ENCODE data around the gene TNNI3K. TPM values are rescaled to one million over a fixed set of nuclear protein-coding genes. Genes with fewer than 3 reads are reported as not detected.

TNNI3K gene, protein sequence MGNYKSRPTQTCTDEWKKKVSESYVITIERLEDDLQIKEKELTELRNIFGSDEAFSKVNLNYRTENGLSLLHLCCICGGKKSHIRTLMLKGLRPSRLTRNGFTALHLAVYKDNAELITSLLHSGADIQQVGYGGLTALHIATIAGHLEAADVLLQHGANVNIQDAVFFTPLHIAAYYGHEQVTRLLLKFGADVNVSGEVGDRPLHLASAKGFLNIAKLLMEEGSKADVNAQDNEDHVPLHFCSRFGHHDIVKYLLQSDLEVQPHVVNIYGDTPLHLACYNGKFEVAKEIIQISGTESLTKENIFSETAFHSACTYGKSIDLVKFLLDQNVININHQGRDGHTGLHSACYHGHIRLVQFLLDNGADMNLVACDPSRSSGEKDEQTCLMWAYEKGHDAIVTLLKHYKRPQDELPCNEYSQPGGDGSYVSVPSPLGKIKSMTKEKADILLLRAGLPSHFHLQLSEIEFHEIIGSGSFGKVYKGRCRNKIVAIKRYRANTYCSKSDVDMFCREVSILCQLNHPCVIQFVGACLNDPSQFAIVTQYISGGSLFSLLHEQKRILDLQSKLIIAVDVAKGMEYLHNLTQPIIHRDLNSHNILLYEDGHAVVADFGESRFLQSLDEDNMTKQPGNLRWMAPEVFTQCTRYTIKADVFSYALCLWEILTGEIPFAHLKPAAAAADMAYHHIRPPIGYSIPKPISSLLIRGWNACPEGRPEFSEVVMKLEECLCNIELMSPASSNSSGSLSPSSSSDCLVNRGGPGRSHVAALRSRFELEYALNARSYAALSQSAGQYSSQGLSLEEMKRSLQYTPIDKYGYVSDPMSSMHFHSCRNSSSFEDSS
- total RNA-seq (2022; extraction: Qiagen RNA extraction; ENCODE audit: low read depth), result not detected in 5 replicates

DNA sequence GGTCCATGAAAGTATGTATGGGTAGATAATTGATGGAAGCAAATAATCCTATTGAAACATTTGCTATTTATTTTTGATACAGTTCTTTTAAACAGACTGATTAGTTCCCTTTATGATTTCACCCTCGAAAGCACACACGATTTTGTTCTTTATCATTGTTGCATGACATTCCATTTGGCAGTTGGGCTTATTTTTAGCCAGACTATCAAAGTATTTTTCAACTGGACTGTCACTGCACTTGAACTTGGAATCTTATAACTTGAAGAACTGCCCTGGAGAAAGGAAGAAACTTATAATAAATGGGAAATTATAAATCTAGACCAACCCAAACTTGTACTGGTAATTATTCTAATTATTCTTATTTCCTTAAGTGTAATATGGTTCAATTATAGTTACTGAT lies at the start of gene TNNI3K:
TSS of gene TNNI3K (plus strand) at position 235 of the 400 bp plus-strand sequence. CDS start at position 300, 65 bp downstream.

DNA sequence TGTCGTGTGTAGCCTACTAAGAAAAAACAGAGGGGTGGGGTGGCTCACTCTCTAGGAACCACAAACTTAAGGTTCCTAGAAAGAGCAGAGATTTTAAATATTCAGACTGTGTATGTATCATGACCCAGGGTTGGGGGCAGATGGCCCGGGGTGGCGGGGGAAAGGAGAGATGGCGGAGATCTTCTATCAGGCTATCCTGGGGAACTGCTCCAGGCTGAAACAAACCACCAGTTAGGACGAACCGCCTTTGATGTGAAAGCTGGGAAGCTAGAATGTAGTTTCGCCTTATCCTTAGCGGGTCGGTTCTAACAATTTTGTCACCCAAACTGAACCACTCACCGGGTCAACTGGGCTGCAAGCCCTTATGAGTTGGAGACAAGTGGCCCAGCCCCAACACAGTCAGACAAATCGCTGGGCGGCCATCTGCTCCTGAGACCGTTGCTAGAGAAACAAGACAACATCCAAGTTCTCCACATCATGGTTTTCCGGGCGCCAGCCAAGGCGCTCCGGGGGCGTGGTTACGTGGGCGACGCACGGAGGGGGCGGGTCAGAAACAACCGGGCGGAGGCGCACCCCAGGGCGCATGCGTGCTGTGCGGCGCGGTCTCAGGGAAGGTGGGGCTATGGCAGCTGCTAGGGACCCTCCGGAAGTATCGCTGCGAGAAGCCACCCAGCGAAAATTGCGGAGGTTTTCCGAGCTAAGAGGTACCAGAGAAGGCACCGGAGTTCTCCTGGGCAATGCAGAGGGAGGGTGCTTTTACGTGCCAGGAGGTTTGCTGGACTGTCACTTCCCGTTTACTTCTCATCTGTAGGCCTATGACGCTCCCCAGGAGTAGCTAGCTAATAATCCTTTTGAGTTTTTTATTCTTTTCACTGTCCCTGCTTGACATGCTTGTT lies 37.3 kb upstream of the TNNI3K start, which contains the start of the genes FPGT and LRRIQ3:
TSS of gene FPGT (plus strand) at position 586 of the 896 bp plus-strand sequence. CDS start at position 623, 37 bp downstream.
TSS of gene LRRIQ3 (minus strand) at position 520 of the 896 bp plus-strand sequence. CDS start 14,492 bp downstream, outside the sequence.

DNA sequence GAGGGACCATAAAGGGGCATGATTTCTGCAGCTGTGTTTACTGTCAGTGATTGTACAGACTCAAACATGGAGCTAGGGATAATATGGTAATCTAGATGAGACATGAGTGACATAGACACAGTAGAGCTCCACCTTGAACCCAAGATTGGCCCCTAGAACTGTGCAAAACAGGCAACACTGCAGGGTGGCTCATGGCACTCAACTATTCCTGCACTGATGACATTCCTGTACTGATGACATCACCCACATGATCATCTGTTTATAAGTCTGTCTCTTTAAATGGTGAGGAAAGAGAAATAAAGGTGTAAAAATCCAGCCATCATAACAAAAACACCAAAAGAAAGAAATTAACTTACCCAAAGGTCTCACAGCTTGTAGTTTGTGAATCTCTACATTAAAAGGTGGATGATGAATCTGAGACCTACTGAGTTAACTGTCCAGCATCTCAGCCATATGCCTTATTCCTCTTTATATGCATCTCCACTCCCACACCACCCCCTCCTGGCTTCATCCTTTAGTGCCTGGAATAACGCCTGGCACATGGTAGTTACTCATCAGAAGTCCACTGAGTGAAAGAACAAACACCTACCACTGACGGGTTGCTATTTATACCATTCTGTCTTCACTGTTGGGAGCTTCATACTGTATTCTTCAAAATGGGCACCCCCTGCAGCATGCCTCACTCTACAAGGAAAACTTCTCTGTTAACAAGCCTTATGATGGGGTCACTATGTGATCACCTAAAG lies 277.2 kb downstream of the TNNI3K start, which contains the start of gene LRRC53:
TSS of gene LRRC53 (minus strand) at position 442 of the 746 bp plus-strand sequence. CDS start 29,262 bp downstream, outside the sequence.

Other genes with a start within 250 kb of the TNNI3K start
- 0.59 to 0.82 TPM (median 0.69 TPM) in 5 replicates for gene LRRIQ3, start 37.2 kb upstream of the TNNI3K start, total RNA-seq (2022; extraction: Qiagen RNA extraction; ENCODE audit: low read depth)
- gene FPGT, start 37.1 kb upstream of the TNNI3K start, total RNA-seq (2022; extraction: Qiagen RNA extraction; ENCODE audit: low read depth), result 4.3 to 8.4 TPM (median 7.4 TPM) in 5 replicates